K562 (cell line): ENCODE results near the gene USP32. TPM values are rescaled to one million over a fixed set of nuclear protein-coding genes. Genes with fewer than 3 reads are reported as not detected.
A peak's percentile ranks its signal among the peaks of the same experiment; 100 is the strongest.

Source experiments
- ATAC-seq: fragments of 200-7000 bp; cut with Tn5 transposase; 3 replicates; pipeline ENCODE4 v1.9.1; 2020; ENCODE audit warnings: moderate library complexity
- BruUV-seq: library from RNA; stranded (reverse); fragments of 400-500 nt; replicated peaks from 2 replicates; lab custom pipeline; 2021; lab: Mats Ljungman, UMichigan
- CTCF ChIA-PET: fragments of 300-600 bp; formaldehyde crosslinking; extraction: SDS; loops from one replicate; lab custom pipeline; 2021; ENCODE audit warnings: low intra/inter-chr PET ratio; lab: Yijun Ruan, JAX
- POLR2A ChIA-PET: fragments of 300-600, 350-650 bp; sonication (Branson Sonifier 250); formaldehyde crosslinking; extraction: SDS; loops from one replicate; lab custom pipeline; 2021; ENCODE audit warnings: antibody characterized with exemption, inconsistent platforms; lab: Yijun Ruan, JAX
- DNase-seq, 4 experiments: peaks; one replicate each; pipeline versions ENCODE4 v3.0.0 to v3.0.0-alpha.2; 2011 to 2018; ENCODE audit warnings: low spot score in 3 of 4, mixed read lengths in 3 of 4; ENCODE audit errors: extremely low read depth in 1 of 4
- FAIRE-seq: peaks from 2 replicates; lab custom pipeline; 2011; peaks lifted over from hg19 to GRCh38; lab: Jason Lieb, UNC
- H2AFZ ChIP-seq: 2 replicates; pipeline ENCODE4 v1.6.0; 2011; ENCODE audit warnings: low read depth, low read length, control low read depth, inconsistent platforms
- H3K27ac ChIP-seq: fragments of 200-600 bp; 3 replicates; pipeline ENCODE4 v1.8.0; 2011; ENCODE audit warnings: low read depth, mild to moderate bottlenecking, control low read depth, inconsistent platforms, low read length, moderate library complexity, mixed read lengths; ENCODE audit errors: extremely low read depth
- H3K27me3 ChIP-seq, 2 experiments: fragments of 300-600 bp in 1 of 2; 2 replicates in 1 of 2; 3 replicates in 1 of 2; pipeline versions ENCODE4 v1.6.0 to v1.8.0; 2011; ENCODE audit warnings: inconsistent platforms in 2 of 2, low read length in 2 of 2, mild to moderate bottlenecking in 1 of 2, mixed read lengths in 1 of 2, moderate library complexity in 1 of 2; ENCODE audit not compliant: control insufficient read depth in 2 of 2, insufficient read depth in 2 of 2
- H3K36me3 ChIP-seq: fragments of 300-600 bp; 3 replicates; pipeline ENCODE4 v1.8.0; 2011; ENCODE audit warnings: mild to moderate bottlenecking, low read length, inconsistent platforms; ENCODE audit not compliant: control insufficient read depth, insufficient read depth
- H3K4me1 ChIP-seq, 2 experiments: fragments of 200-600 bp in 1 of 2; replicated peaks in 1 of 2; 2 replicates in 1 of 2; 3 replicates in 1 of 2; pipeline versions ENCODE4 v1.5.1 to v1.8.0; 2011; ENCODE audit warnings: inconsistent platforms in 2 of 2, low read length in 2 of 2, mild to moderate bottlenecking in 1 of 2, mixed read lengths in 1 of 2, moderate library complexity in 1 of 2; ENCODE audit not compliant: control insufficient read depth in 2 of 2, insufficient read depth in 2 of 2
- H3K4me2 ChIP-seq: 2 replicates; pipeline ENCODE4 v1.6.1; 2011; ENCODE audit warnings: low read length, control low read depth, inconsistent platforms, mixed read lengths; ENCODE audit not compliant: insufficient read depth
- H3K4me3 ChIP-seq: fragments of 200-600 bp; sonication (generic), shearing (Covaris generic); 2 replicates; pipeline ENCODE4 v1.5.1; 2016; ENCODE audit warnings: control low read depth, inconsistent platforms
- H3K79me2 ChIP-seq: fragments of 200-600 bp; 3 replicates; pipeline ENCODE4 v1.8.0; 2011; ENCODE audit warnings: low read length, inconsistent platforms; ENCODE audit not compliant: control insufficient read depth, insufficient read depth
- H3K9ac ChIP-seq, 2 experiments: 2 replicates each; pipeline versions ENCODE4 v1.6.0 to v1.6.1; 2011; ENCODE audit warnings: low read depth in 2 of 2, low read length in 2 of 2, control low read depth in 1 of 2, inconsistent platforms in 1 of 2, mild to moderate bottlenecking in 1 of 2, mixed read lengths in 1 of 2; ENCODE audit not compliant: insufficient read depth in 1 of 2
- H3K9me1 ChIP-seq: one replicate; pipeline ENCODE4 v1.6.0; 2011; ENCODE audit warnings: inconsistent platforms, mild to moderate bottlenecking, low read length, moderate library complexity; ENCODE audit not compliant: control insufficient read depth, insufficient read depth
- H3K9me3 ChIP-seq: replicated peaks from 2 replicates; pipeline ENCODE4 v1.5.1; 2011; ENCODE audit warnings: low read depth, low read length, inconsistent platforms; ENCODE audit not compliant: control insufficient read depth, insufficient read depth
- H4K20me1 ChIP-seq: replicated peaks from 2 replicates; pipeline ENCODE4 v1.6.1; 2011; ENCODE audit warnings: low read length, inconsistent platforms, mixed read lengths; ENCODE audit not compliant: control insufficient read depth, insufficient read depth
- ATF3 ChIP-seq, 2 experiments: fragments of 450-650 bp in 1 of 2; sonication (generic) in 1 of 2; formaldehyde crosslinking in 1 of 2; IDR thresholded peaks in 1 of 2; conservative IDR thresholded peaks in 1 of 2; 2 replicates each; pipeline versions ENCODE4 v1.6.1 to v1.8.1; 2016 to 2023; ENCODE audit warnings: mild to moderate bottlenecking in 2 of 2, moderate library complexity in 2 of 2, inconsistent platforms in 1 of 2, missing genetic modification reagents in 1 of 2
- CTBP1 ChIP-seq: fragments of 450-650 bp; IDR thresholded peaks from 2 replicates; pipeline ENCODE4 v1.6.1; 2016; ENCODE audit warnings: borderline replicate concordance
- HDAC2 ChIP-seq: fragments of 450-650 bp; IDR thresholded peaks from 2 replicates; pipeline ENCODE4 v1.6.1; 2016; ENCODE audit warnings: mild to moderate bottlenecking
- TAL1 ChIP-seq: fragments of 450-650 bp; IDR thresholded peaks from 2 replicates; pipeline ENCODE4 v1.6.1; 2016; ENCODE audit warnings: mild to moderate bottlenecking
- ZNF253 ChIP-seq: fragments of 250-450 bp; sonication (Bioruptor Pico); conservative IDR thresholded peaks from 2 replicates; pipeline ENCODE4 v1.6.1; 2021; ENCODE audit warnings: mild to moderate bottlenecking
- ZNF780A ChIP-seq: fragments of 250-450 bp; sonication (Bioruptor Pico); IDR thresholded peaks from 2 replicates; pipeline ENCODE4 v1.5.0; 2021; ENCODE audit warnings: mild to moderate bottlenecking
- WGBS: fragments of 100-300 bp; shearing (Covaris generic); methylation state at CpG from one replicate; pipeline ENCODE4 v1.1.6; 2016; ENCODE audit warnings: low coverage, mixed read lengths; ENCODE audit not compliant: insufficient coverage; ENCODE audit errors: missing lambda C conversion rate; 5-methylcytosine and 5-hydroxymethylcytosine counted together
- in situ Hi-C: fragments of 300-500 bp; cut with MboI; formaldehyde crosslinking; loops from 4 replicates; pipeline ENCODE4 v1.15.0; 2018; ENCODE audit warnings: inconsistent platforms, mixed read lengths
- intact Hi-C: fragments of 100-400 bp; cut with micrococcal nuclease; formaldehyde crosslinking; loops from 2 replicates; pipeline ENCODE4 v1.14.2; 2022
- polyA plus RNA-seq, 8 experiments: library from polyadenylated mRNA; depleted of rRNA in 4 of 8; stranded (reverse) in 5 of 8; unstranded in 3 of 8; fragments of >200 nt; fragmentation: Nextera tagmentation in 2 of 8; fragmentation: Illumina TruSeq in 1 of 8; extraction: Ambion mirVana in 2 of 8; extraction: Trizol in 1 of 8; gene quantifications; 2 replicates each; pipeline versions ENCODE4 v1.2.1 to v1.2.3, GENCODE V29; 2011 to 2014; ENCODE audit warnings: inconsistent platforms in 1 of 8, missing spikeins in 1 of 8
- total RNA-seq, 7 experiments: library from RNA; depleted of rRNA in 6 of 7; stranded (reverse); fragments of >200 nt in 6 of 7; fragmentation: Illumina TruSeq in 2 of 7; extraction: Trizol in 2 of 7; gene quantifications; 2 replicates each; pipeline versions ENCODE4 v1.2.1 to v1.2.3, GENCODE V29; 2011 to 2021; ENCODE audit warnings: low replicate concordance in 1 of 7

USP32 gene
- total and polyA plus RNA-seq, 9 of the 15 experiments (the other 6 are each of a cell fraction or from before 2014, with no cell fraction given), result 18.0 to 69.3 (median 47.1) TPM

- ChIA-PET CTCF (no interaction called here), POLR2A (no interaction called here)
- Histone ChIP-seq H3K27me3 (no peaks in the 10 kb centered on the region), H3K9me3 (no peaks in the 10 kb centered on the region), H3K79me2 (peaks cover 88% of the 10 kb centered on the region), H3K27ac (no peak overlapping the region), H4K20me1 (peaks cover 7% of the 10 kb centered on the region), H3K4me1 (no peaks in the 10 kb centered on the region; a peak in 1 of 5 replicates), H3K4me2 (no peak overlapping the region), H3K4me3 (no peak overlapping the region), H3K9ac (no peak overlapping the region), H3K9me1 (no peaks in the 10 kb centered on the region), H2AFZ (no peak overlapping the region), H3K36me3 (peaks cover 15% of the 10 kb centered on the region; the same call in 2 of the 3 replicates)
- no TSS peak for BruUV-seq
- in situ Hi-C loops (no loop called here), intact Hi-C loops (no loop called here)
- 89% methylated on average over 2 of the region's 2 CpGs for WGBS
- ATAC-seq, result no peak
- TF ChIP-seq ZNF253 (CRISPR knock-in tag) (no peak), TAL1 (no peak), CTBP1 (no peak), HDAC2 (no peak)
- FAIRE-seq, result no peak
- DNase-seq, result no peak
Measured at GRCh38 chr17:60311936-60312335, 80.0 kb downstream of the USP32 start.

- no peaks in the 10 kb centered on the region for H3K9me3 ChIP-seq
- no peak overlapping the region for H3K27ac ChIP-seq
- ATAC-seq (no peak), DNase-seq (no peak), FAIRE-seq (no peak)
- peaks cover 15% of the 10 kb centered on the region; the same call in 2 of the 3 replicates for H3K36me3 ChIP-seq
- intact Hi-C loops, result no loop called here
- H3K27me3 ChIP-seq, result no peaks in the 10 kb centered on the region
- H3K4me2 ChIP-seq, result no peak overlapping the region
- TF ChIP-seq ATF3 (IDR thresholded peaks at IDR 0.05) (peak; percentile 52), ATF3 (CRISPR knock-in tag; conservative IDR thresholded peaks at IDR 0.05) (no peak), ZNF780A (CRISPR knock-in tag) (no peak)
- in situ Hi-C loops, result no loop called here
- no peaks in the 10 kb centered on the region for H3K9me1 ChIP-seq
- H3K4me1 ChIP-seq, result no peaks in the 10 kb centered on the region; a peak in 1 of 5 replicates
- peaks cover 87% of the 10 kb centered on the region for H3K79me2 ChIP-seq
- H4K20me1 ChIP-seq, result peaks cover 7% of the 10 kb centered on the region
- no peak overlapping the region for H2AFZ ChIP-seq
- ChIA-PET POLR2A (no interaction called here), CTCF (no interaction called here)
- no TSS peak for BruUV-seq
- WGBS, result 95% methylated on average over 2 of the region's 2 CpGs
- no peak overlapping the region for H3K9ac ChIP-seq
- no peak overlapping the region for H3K4me3 ChIP-seq
Measured at GRCh38 chr17:60311186-60311585, 80.7 kb downstream of the USP32 start.
